H1 (cell line): ENCODE results near the gene YOD1. TPM values are rescaled to one million over a fixed set of nuclear protein-coding genes. Genes with fewer than 3 reads are reported as not detected.

ENCODE experiments used
- CTCF ChIA-PET: fragments of 300-600 bp; sonication (Branson Sonifier 250); formaldehyde crosslinking; loops from one replicate; lab custom pipeline; 2021; ENCODE audit not compliant: partially characterized antibody; lab: Charles Lee
- POLR2A ChIA-PET: fragments of 300-600 bp; sonication (Branson Sonifier 250); formaldehyde crosslinking; loops from one replicate; lab custom pipeline; 2021; ENCODE audit warnings: inconsistent platforms; ENCODE audit not compliant: partially characterized antibody; lab: Charles Lee
- DNase-seq, 2 experiments: peaks; one replicate each; pipeline versions ENCODE4 v3.0.0 to v3.0.0-alpha.2; 2010 to 2022; ENCODE audit warnings: low spot score in 2 of 2, low read depth in 1 of 2, mixed read lengths in 1 of 2
- FAIRE-seq: peaks from 2 replicates; lab custom pipeline; 2011; peaks lifted over from hg19 to GRCh38; lab: Jason Lieb, UNC
- H2AFZ ChIP-seq: 2 replicates; pipeline ENCODE4 v1.8.1; 2012; ENCODE audit warnings: low read length, inconsistent platforms
- H2AK5ac ChIP-seq: 2 replicates; pipeline ENCODE4 v1.6.1; 2013; ENCODE audit warnings: low read depth, low read length
- H2BK120ac ChIP-seq: replicated peaks from 2 replicates; pipeline ENCODE3; 2013; ENCODE audit warnings: low read depth, low read length, inconsistent platforms
- H2BK12ac ChIP-seq: 2 replicates; pipeline ENCODE4 v1.6.1; 2013; ENCODE audit warnings: low read depth, low read length
- H2BK15ac ChIP-seq: 2 replicates; pipeline ENCODE4 v1.6.1; 2013; ENCODE audit warnings: low read length
- H2BK20ac ChIP-seq: 2 replicates; pipeline ENCODE4 v1.6.1; 2013; ENCODE audit warnings: low read length
- H2BK5ac ChIP-seq: 2 replicates; pipeline ENCODE4 v1.6.1; 2013; ENCODE audit warnings: low read depth, low read length
- H3K14ac ChIP-seq: 2 replicates; pipeline ENCODE4 v1.6.1; 2013; ENCODE audit warnings: inconsistent platforms; ENCODE audit not compliant: insufficient read length
- H3K18ac ChIP-seq: 2 replicates; pipeline ENCODE4 v1.6.1; 2013; ENCODE audit warnings: low read length; ENCODE audit errors: extremely low read depth
- H3K23ac ChIP-seq: 2 replicates; pipeline ENCODE4 v1.6.1; 2013; ENCODE audit warnings: inconsistent platforms; ENCODE audit not compliant: insufficient read length
- H3K23me2 ChIP-seq: 2 replicates; pipeline ENCODE4 v1.6.1; 2013; ENCODE audit warnings: low read depth, low read length
- H3K27ac ChIP-seq: 2 replicates; pipeline ENCODE4 v1.6.1; 2011; ENCODE audit warnings: low read depth, low read length, inconsistent platforms
- H3K27me3 ChIP-seq, 4 experiments: replicated peaks in 1 of 4; 1 replicate in 1 of 4; 2 replicates in 3 of 4; pipeline versions ENCODE4 v1.6.1 to v1.8.1; 2011 to 2013; ENCODE audit warnings: low read length in 3 of 4, mild to moderate bottlenecking in 3 of 4, inconsistent platforms in 2 of 4, mixed read lengths in 2 of 4, moderate library complexity in 1 of 4; ENCODE audit not compliant: control insufficient read depth in 3 of 4, insufficient read depth in 3 of 4; ENCODE audit errors: extremely low read depth in 1 of 4
- H3K36me3 ChIP-seq, 4 experiments: 2 replicates each; pipeline versions ENCODE4 v1.6.1 to v1.8.1; 2011 to 2013; ENCODE audit warnings: mild to moderate bottlenecking in 4 of 4, low read length in 3 of 4, moderate library complexity in 2 of 4, control low read depth in 1 of 4, inconsistent platforms in 1 of 4; ENCODE audit not compliant: insufficient read depth in 4 of 4, control insufficient read depth in 2 of 4
- H3K4ac ChIP-seq: replicated peaks from 2 replicates; pipeline ENCODE3; 2013; ENCODE audit warnings: low read length, low read depth, mixed read lengths, inconsistent platforms; ENCODE audit not compliant: insufficient read length
- H3K4me1 ChIP-seq, 4 experiments: replicated peaks in 1 of 4; 1 replicate in 1 of 4; 2 replicates in 3 of 4; pipeline versions ENCODE4 v1.6.1 to v1.8.1; 2011 to 2013; ENCODE audit warnings: low read length in 3 of 4, inconsistent platforms in 2 of 4, mixed read lengths in 1 of 4; ENCODE audit not compliant: insufficient read depth in 4 of 4, control insufficient read depth in 3 of 4
- H3K4me2 ChIP-seq, 2 experiments: 2 replicates each; pipeline versions ENCODE4 v1.6.1 to v1.8.1; 2011 to 2013; ENCODE audit warnings: low read depth in 2 of 2, low read length in 2 of 2, control low read depth in 1 of 2, inconsistent platforms in 1 of 2, mild to moderate bottlenecking in 1 of 2; ENCODE audit not compliant: insufficient read depth in 1 of 2
- H3K4me3 ChIP-seq, 4 experiments: fragments of 200-600, 300-600 bp in 1 of 4; sonication (generic), shearing (Covaris generic), sonication (Bioruptor Twin) in 1 of 4; 2 replicates each; pipeline versions ENCODE4 v1.5.1 to v1.8.1; 2011 to 2016; ENCODE audit warnings: low read length in 4 of 4, low read depth in 3 of 4, control low read depth in 2 of 4, inconsistent platforms in 2 of 4, mild to moderate bottlenecking in 2 of 4, mixed read lengths in 1 of 4, moderate library complexity in 1 of 4; ENCODE audit not compliant: insufficient read depth in 2 of 4; ENCODE audit errors: extremely low read depth in 1 of 4
- H3K56ac ChIP-seq: replicated peaks from 2 replicates; pipeline ENCODE3; 2013; ENCODE audit warnings: low read depth, mild to moderate bottlenecking, mixed read lengths, low read length, inconsistent platforms; ENCODE audit not compliant: insufficient read length
- H3K79me1 ChIP-seq: 2 replicates; pipeline ENCODE4 v1.6.1; 2013; ENCODE audit warnings: low read depth, low read length, control low read depth
- H3K79me2 ChIP-seq, 2 experiments: 2 replicates each; pipeline versions ENCODE4 v1.6.1 to v1.8.1; 2012 to 2013; ENCODE audit warnings: low read length in 2 of 2, mild to moderate bottlenecking in 2 of 2, inconsistent platforms in 1 of 2; ENCODE audit not compliant: insufficient read depth in 2 of 2, control insufficient read depth in 1 of 2
- H3K9ac ChIP-seq, 4 experiments: replicated peaks in 1 of 4; 1 replicate in 1 of 4; 2 replicates in 3 of 4; pipeline versions ENCODE4 v1.6.1 to v1.8.1; 2011 to 2013; ENCODE audit warnings: low read depth in 3 of 4, low read length in 3 of 4, control low read depth in 2 of 4, mild to moderate bottlenecking in 2 of 4, moderate library complexity in 2 of 4, inconsistent platforms in 1 of 4; ENCODE audit errors: extremely low read depth in 1 of 4
- H3K9me3 ChIP-seq, 2 experiments: 2 replicates each; pipeline versions ENCODE4 v1.6.1 to v1.8.1; 2012 to 2013; ENCODE audit warnings: mild to moderate bottlenecking in 2 of 2, moderate library complexity in 2 of 2, control low read depth in 1 of 2, inconsistent platforms in 1 of 2, low read depth in 1 of 2, low read length in 1 of 2, mixed read lengths in 1 of 2; ENCODE audit not compliant: insufficient read depth in 2 of 2
- H4K20me1 ChIP-seq, 2 experiments: replicated peaks in 1 of 2; 2 replicates each; pipeline versions ENCODE3 to v1.8.1; 2011 to 2013; ENCODE audit warnings: inconsistent platforms in 2 of 2, low read length in 2 of 2, mild to moderate bottlenecking in 1 of 2; ENCODE audit not compliant: insufficient read depth in 2 of 2, control insufficient read depth in 1 of 2
- H4K5ac ChIP-seq: 2 replicates; pipeline ENCODE4 v1.6.1; 2013; ENCODE audit warnings: low read length, low read depth, mixed read lengths, inconsistent platforms; ENCODE audit not compliant: insufficient read length
- H4K8ac ChIP-seq: 2 replicates; pipeline ENCODE4 v1.8.0; 2013; ENCODE audit warnings: mild to moderate bottlenecking, moderate library complexity, low read length, inconsistent platforms; ENCODE audit not compliant: insufficient read depth; ENCODE audit errors: extremely low read depth
- H4K91ac ChIP-seq: replicated peaks from 2 replicates; pipeline ENCODE3; 2013; ENCODE audit warnings: low read length, mixed read lengths, inconsistent platforms; ENCODE audit not compliant: insufficient read length
- ATF3 ChIP-seq: IDR thresholded peaks from 2 replicates; pipeline ENCODE4 v1.6.1; 2011; ENCODE audit warnings: low read depth, mild to moderate bottlenecking, low read length; ENCODE audit not compliant: insufficient read depth
- CBX8 ChIP-seq: fragments of 300-800, 300-1000 bp; sonication (generic); IDR thresholded peaks from 2 replicates; pipeline ENCODE4 v1.7.1; 2016; ENCODE audit warnings: low read depth, low read length, borderline replicate concordance
- WGBS, 2 experiments: shearing (Covaris generic) in 1 of 2; methylation state at CpG; one replicate each; pipeline versions ENCODE4 v1.1.6 to v1.1.7; 2013 to 2015; ENCODE audit warnings: low lambda C conversion rate in 2 of 2, mixed read lengths in 2 of 2, inconsistent platforms in 1 of 2, low coverage in 1 of 2, missing lambda C conversion rate in 1 of 2; ENCODE audit not compliant: insufficient replicate concordance in 2 of 2, insufficient coverage in 1 of 2, insufficient read length in 1 of 2; ENCODE audit errors: extremely low coverage in 1 of 2, missing lambda C conversion rate in 1 of 2; 5-methylcytosine and 5-hydroxymethylcytosine counted together
- polyA plus RNA-seq, 7 experiments: library from polyadenylated mRNA; depleted of rRNA in 3 of 7; stranded (reverse) in 5 of 7; unstranded in 2 of 7; fragments of >200 nt in 5 of 7; fragments of 200-250 nt in 2 of 7; gene quantifications; 1 replicate in 5 of 7; 2 replicates in 1 of 7; 4 replicates in 1 of 7; pipeline versions ENCODE4 v1.2.1 to v1.2.3, GENCODE V29; 2011 to 2013; ENCODE audit warnings: missing spikeins in 2 of 7, mixed read lengths in 2 of 7
- total RNA-seq: library from RNA; stranded (reverse); fragmentation: NEBNext Ultra II Directional; extraction: Animal tissue kit (Norgen Biotek cat#: 25700); gene quantifications from 2 replicates; pipeline ENCODE4 v1.2.1, GENCODE V29; 2021
- TF ChIP-seq, protein P1 (sequence below): IDR thresholded peaks from 2 replicates; pipeline ENCODE4 v1.6.1; 2012; ENCODE audit warnings: inconsistent platforms

YOD1 gene
- total and polyA plus RNA-seq, 2 of the 8 experiments (the other 6 are each of a cell fraction or from before 2014, with no cell fraction given), result 1.9 to 11.8 TPM

- no peak overlapping the region for H2AK5ac ChIP-seq
- no peaks in the 10 kb centered on the region for H3K79me1 ChIP-seq
- no peaks in the 10 kb centered on the region for H3K4me1 ChIP-seq
- no peak overlapping the region for H2BK120ac ChIP-seq
- no peaks in the 10 kb centered on the region for H4K20me1 ChIP-seq
- H2BK5ac ChIP-seq, result no peak overlapping the region
- no peak overlapping the region for H3K56ac ChIP-seq
- no peak overlapping the region for H3K4me2 ChIP-seq
- no peaks in the 10 kb centered on the region for H3K79me2 ChIP-seq
- 87% methylated on average over 3 of the region's 3 CpGs; no CpG with 5 or more reads in 1 of the 2 experiments for WGBS, 2 experiments
- H3K9me3 ChIP-seq, result peaks cover 16 to 22% of the 10 kb centered on the region in 2 experiments; a peak in 3 of 4 replicates
- CTCF ChIA-PET, result interaction anchor here (0.9 kb wide), 1 partner anchor 117 kb away, joined by 3 read pairs; no protein-coding TSS in a partner anchor
- H3K23ac ChIP-seq, result no peak overlapping the region
- H4K8ac ChIP-seq, result no peak overlapping the region
- FAIRE-seq, result no peak
- no peak overlapping the region for H3K14ac ChIP-seq
- no peak overlapping the region for H2AFZ ChIP-seq
- peaks cover 0 to 5% (median 0%) of the 10 kb centered on the region in 4 experiments; a peak in 1 of 8 replicates for H3K36me3 ChIP-seq
- no peak overlapping the region for H2BK15ac ChIP-seq
- TF ChIP-seq, protein P1, sequence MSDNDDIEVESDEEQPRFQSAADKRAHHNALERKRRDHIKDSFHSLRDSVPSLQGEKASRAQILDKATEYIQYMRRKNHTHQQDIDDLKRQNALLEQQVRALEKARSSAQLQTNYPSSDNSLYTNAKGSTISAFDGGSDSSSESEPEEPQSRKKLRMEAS, result no peak
- no peak for TF ChIP-seq ATF3
- no peak for TF ChIP-seq CBX8
- TF ChIP-seq, all 59 proteins: peak for 0
- Histone ChIP-seq H4K91ac (no peak overlapping the region), H3K18ac (no peak overlapping the region), H3K4me3 (peak overlapping the region in 1 of 4 experiments; percentile 19; a peak in 1 of 8 replicates), H3K27ac (no peak overlapping the region), H2BK20ac (no peak overlapping the region), H2BK12ac (no peak overlapping the region), H3K9ac (no peak overlapping the region), H3K23me2 (no peaks in the 10 kb centered on the region), H3K27me3 (peaks cover 0 to 2% (median 0%) of the 10 kb centered on the region in 4 experiments; a peak in 1 of 7 replicates), H4K5ac (no peak overlapping the region), H3K4ac (no peak overlapping the region)
- POLR2A ChIA-PET, result no interaction called here
- no peak for DNase-seq
Observed at GRCh38 chr1:207097871-207098324, 46.9 kb upstream of the YOD1 start.
